ENCODE measurements around the gene RYR2. TPM values are rescaled to one million over a fixed set of nuclear protein-coding genes. Genes with fewer than 3 reads are reported as not detected.

Gene RYR2
- total and polyA plus RNA-seq, 9 of the 15 experiments (the other 6 are each of a cell fraction or from before 2014, with no cell fraction given): 0.03 to 0.42 (median 0.14) TPM

- Histone ChIP-seq H3K4me1 (replicated peaks in 1 of 2; ENCODE audit: control insufficient read depth in 2 of 2, insufficient read depth in 2 of 2, low read length in 2 of 2) (no peaks in the 10 kb centered on the region), H3K9ac (ENCODE audit: insufficient read depth in 1 of 2, low read depth in 2 of 2, low read length in 2 of 2) (no peak overlapping the region), H3K4me3 (no peak overlapping the region), H3K9me1 (ENCODE audit: control insufficient read depth, insufficient read depth, low read length) (no peaks in the 10 kb centered on the region), H3K79me2 (ENCODE audit: control insufficient read depth, insufficient read depth, low read length) (no peaks in the 10 kb centered on the region), H3K4me2 (ENCODE audit: insufficient read depth, low read length) (no peak overlapping the region), H4K20me1 (replicated peaks; ENCODE audit: control insufficient read depth, insufficient read depth, low read length) (no peaks in the 10 kb centered on the region), H3K27ac (ENCODE audit: extremely low read depth, low read depth, low read length) (no peak overlapping the region), H3K27me3 (ENCODE audit: control insufficient read depth in 2 of 2, insufficient read depth in 2 of 2, low read length in 2 of 2) (no peaks in the 10 kb centered on the region), H2AFZ (ENCODE audit: low read depth, low read length) (no peak overlapping the region), H3K36me3 (ENCODE audit: control insufficient read depth, insufficient read depth, low read length) (no peaks in the 10 kb centered on the region), H3K9me3 (replicated peaks; ENCODE audit: control insufficient read depth, insufficient read depth, low read depth, low read length) (0 out of 2 replicates have a peak, but pooled peaks cover 8% of the 10 kb centered on the region)
- ChIA-PET CTCF (ENCODE audit: low intra/inter-chr PET ratio) (no interaction called here), POLR2A (no interaction called here)
- 4% methylated on average over 1 of the region's 1 CpG for WGBS (ENCODE audit: insufficient coverage, low coverage, missing lambda C conversion rate)
- no peak for TF ChIP-seq ZC3H11A (IDR thresholded peaks at IDR 0.05; ENCODE audit: low read depth, low read length)
- no peak for TF ChIP-seq ZNF764 (CRISPR knock-in tag; IDR thresholded peaks at IDR 0.05; ENCODE audit: low read depth)
- TF ChIP-seq EZH2 (IDR thresholded peaks at IDR 0.05; ENCODE audit: borderline replicate concordance, low read depth, low read length): no peak
- TF ChIP-seq C11orf30 (IDR thresholded peaks at IDR 0.05; ENCODE audit: low read depth): no peak
- no peak for TF ChIP-seq PTRF (tag; IDR thresholded peaks at IDR 0.05)
- TF ChIP-seq MAFF (IDR thresholded peaks at IDR 0.05; ENCODE audit: low read length): no peak
- in situ Hi-C loops (cut with MboI) (no loop called here), intact Hi-C loops (cut with micrococcal nuclease) (no loop called here)
- no TSS peak for BruUV-seq (replicated peaks)
- ATAC-seq (no peak), FAIRE-seq (no peak), DNase-seq (ENCODE audit: extremely low read depth in 1 of 4, low spot score in 3 of 4) (no peak)
Measured at GRCh38 chr1:237730826-237731350, 688.9 kb downstream of the RYR2 start.

- ChIA-PET POLR2A (no interaction called here), CTCF (ENCODE audit: low intra/inter-chr PET ratio) (no interaction called here)
- Histone ChIP-seq H4K20me1 (replicated peaks; ENCODE audit: control insufficient read depth, insufficient read depth, low read length) (no peaks in the 10 kb centered on the region), H3K36me3 (ENCODE audit: control insufficient read depth, insufficient read depth, low read length) (no peaks in the 10 kb centered on the region), H3K9me3 (replicated peaks; ENCODE audit: control insufficient read depth, insufficient read depth, low read depth, low read length) (0 out of 2 replicates have a peak, but pooled peaks cover 4% of the 10 kb centered on the region), H2AFZ (ENCODE audit: low read depth, low read length) (no peak overlapping the region), H3K9ac (ENCODE audit: insufficient read depth in 1 of 2, low read depth in 2 of 2, low read length in 2 of 2) (no peak overlapping the region), H3K79me2 (ENCODE audit: control insufficient read depth, insufficient read depth, low read length) (no peaks in the 10 kb centered on the region), H3K27me3 (ENCODE audit: control insufficient read depth in 2 of 2, insufficient read depth in 2 of 2, low read length in 2 of 2) (no peaks in the 10 kb centered on the region), H3K27ac (ENCODE audit: extremely low read depth, low read depth, low read length) (no peak overlapping the region), H3K4me2 (ENCODE audit: insufficient read depth, low read length) (no peak overlapping the region), H3K4me1 (replicated peaks in 1 of 2; ENCODE audit: control insufficient read depth in 2 of 2, insufficient read depth in 2 of 2, low read length in 2 of 2) (no peaks in the 10 kb centered on the region), H3K9me1 (ENCODE audit: control insufficient read depth, insufficient read depth, low read length) (no peaks in the 10 kb centered on the region), H3K4me3 (no peak overlapping the region)
- WGBS (ENCODE audit: insufficient coverage, low coverage, missing lambda C conversion rate): 0% methylated on average over 2 of the region's 2 CpGs
- BruUV-seq (replicated peaks): no TSS peak
- intact Hi-C loops (cut with micrococcal nuclease) (no loop called here), in situ Hi-C loops (cut with MboI) (no loop called here)
- DNase-seq (ENCODE audit: extremely low read depth in 1 of 4, low spot score in 3 of 4) (no peak), ATAC-seq (no peak), FAIRE-seq (no peak)
- TF ChIP-seq EP300 (IDR thresholded peaks at IDR 0.05; ENCODE audit: low read length) (no peak), MXI1 (IDR thresholded peaks at IDR 0.05; ENCODE audit: low read depth, low read length) (no peak), RBBP5 (IDR thresholded peaks at IDR 0.05; ENCODE audit: borderline replicate concordance, insufficient read depth, low read length, poor library complexity, severe bottlenecking) (no peak), ZFP91 (CRISPR knock-in tag; IDR thresholded peaks at IDR 0.05) (no peak), MNT (conservative IDR thresholded peaks at IDR 0.05) (no peak)
Measured at GRCh38 chr1:237732657-237733056, 690.7 kb downstream of the RYR2 start.
